Small intestine (tissue), 7 donors: Measurements from ENCODE around the gene SLC8A1. TPM values are rescaled to one million over a fixed set of nuclear protein-coding genes. Genes with fewer than 3 reads are reported as not detected.

Experiments used
- DNase-seq, 2 donors: peaks; one replicate each; pipeline versions ENCODE4 v3.0.0 to v3.0.0-alpha.2; 2013
- FAIRE-seq: peaks from 2 replicates; lab custom pipeline; 2012; peaks lifted over from hg19 to GRCh38; lab: Jason Lieb, UNC
- H3K27ac ChIP-seq, 3 donors: one replicate each; pipeline ENCODE4 v1.5.1; 2013; ENCODE audit warnings: low read length in 2 of 3, mild to moderate bottlenecking in 2 of 3, control low read depth in 1 of 3, inconsistent platforms in 1 of 3, low read depth in 1 of 3, moderate library complexity in 1 of 3
- H3K27me3 ChIP-seq, 3 donors: one replicate each; pipeline ENCODE4 v1.6.1; 2013; ENCODE audit warnings: low read length in 3 of 3, inconsistent platforms in 1 of 3; ENCODE audit not compliant: control insufficient read depth in 3 of 3, insufficient read depth in 3 of 3
- H3K36me3 ChIP-seq, 3 donors: one replicate each; pipeline ENCODE4 v1.6.1; 2013; ENCODE audit warnings: low read length in 3 of 3, inconsistent platforms in 1 of 3, low read depth in 1 of 3, mild to moderate bottlenecking in 1 of 3, moderate library complexity in 1 of 3; ENCODE audit not compliant: control insufficient read depth in 3 of 3, insufficient read depth in 2 of 3
- H3K4me1 ChIP-seq, 3 donors: one replicate each; pipeline ENCODE4 v1.6.1; 2013; ENCODE audit warnings: low read length in 2 of 3, inconsistent platforms in 1 of 3, low read depth in 1 of 3, mild to moderate bottlenecking in 1 of 3, moderate library complexity in 1 of 3; ENCODE audit not compliant: control insufficient read depth in 3 of 3, insufficient read depth in 2 of 3
- H3K4me3 ChIP-seq, 3 donors: one replicate each; pipeline ENCODE4 v1.5.1; 2013; ENCODE audit warnings: low read length in 3 of 3, control low read depth in 1 of 3, inconsistent platforms in 1 of 3, low read depth in 1 of 3, mild to moderate bottlenecking in 1 of 3, moderate library complexity in 1 of 3
- H3K9me3 ChIP-seq, 2 donors: one replicate each; pipeline ENCODE4 v1.6.1; 2013; ENCODE audit warnings: low read depth in 1 of 2, low read length in 1 of 2; ENCODE audit not compliant: control insufficient read depth in 2 of 2, insufficient read depth in 1 of 2
- WGBS, 3 donors: extraction: QIAGEN DNeasy Blood & Tissue Kit; methylation state at CpG; one replicate each; pipeline ENCODE4 v1.1.7; 2013; 5-methylcytosine and 5-hydroxymethylcytosine counted together
- polyA plus RNA-seq, 4 donors: library from polyadenylated mRNA; stranded (reverse) in 3 of 4; unstranded in 1 of 4; fragments of 200-250 nt in 3 of 4; fragments of 120-200 nt in 1 of 4; gene quantifications; one replicate each; pipeline versions ENCODE4 v1.2.1 to v1.2.3, GENCODE V29; 2013
- donor health status: healthy with polysubstance abuse.
- donor health status: control.
- donor health status: control.
- donor health status: Bipolar disorder and iron deficiency.
- donor health status: healthy.

The SLC8A1 gene
- polyA plus RNA-seq, 4 donors, result 0.22 to 5.6 (median 1.9) TPM

- DNase-seq, result no peak
- no peak for FAIRE-seq
- Histone ChIP-seq H3K9me3 (no peaks in the 10 kb centered on the region), H3K27ac (peak overlapping the region in 2 of 3 donors; percentile 32 to 45), H3K4me3 (no peak overlapping the region), H3K36me3 (no peaks in the 10 kb centered on the region), H3K4me1 (peaks cover 4 to 15% (median 4%) of the 10 kb centered on the region in 3 donors), H3K27me3 (no peaks in the 10 kb centered on the region)
- WGBS, 3 donors, result 36 to 53% (median 50%) methylated on average over 7 of the region's 7 CpGs
Observed at GRCh38 chr2:40282428-40282827, 169.5 kb downstream of the SLC8A1 start.

DNA sequence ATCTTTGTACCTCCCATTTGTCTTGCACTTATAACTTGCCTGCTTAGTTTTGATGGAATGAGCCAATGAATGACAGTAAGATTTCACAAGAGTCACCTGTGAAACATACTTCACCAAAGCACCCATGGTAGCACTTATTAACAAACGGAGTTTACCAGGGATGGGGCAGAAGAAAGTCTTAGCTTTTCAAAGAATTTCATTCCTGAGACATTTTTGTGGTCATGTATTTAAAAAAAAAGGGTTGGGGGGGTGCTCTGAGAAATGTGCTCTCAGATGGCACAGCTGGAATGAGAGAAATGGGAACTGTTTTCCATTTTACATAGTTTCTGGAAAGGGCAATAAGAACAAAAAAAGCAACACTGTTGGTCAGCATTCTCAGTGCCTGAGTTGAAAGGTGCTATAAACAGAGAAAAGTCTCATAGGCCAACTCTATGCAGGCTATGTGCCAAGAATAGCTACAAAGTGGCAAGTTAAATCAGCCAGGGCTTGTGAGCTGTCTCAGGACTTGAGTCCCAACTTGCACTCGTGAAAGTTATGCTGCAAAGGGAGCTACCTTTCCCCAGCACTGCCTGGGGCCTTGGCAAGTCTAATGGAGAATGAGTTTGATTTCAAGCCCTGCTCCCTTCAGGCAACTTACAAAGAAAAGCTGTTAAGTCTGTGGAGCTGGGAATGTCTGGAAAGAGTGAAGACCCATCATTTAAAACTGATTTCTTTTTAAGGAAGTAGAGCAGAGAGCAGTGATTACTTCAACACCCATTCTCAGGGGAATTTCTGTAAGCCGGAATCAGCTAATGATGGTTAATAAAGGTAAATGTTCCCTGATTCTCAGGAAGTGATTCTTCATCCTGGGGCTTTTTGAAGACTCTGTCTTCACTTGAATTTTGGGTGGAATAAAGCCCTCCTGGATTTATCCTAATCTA lies 170.6 kb downstream of the SLC8A1 start:
- DNase-seq, result peak; percentile 25 to 42
- FAIRE-seq, result no peak
- no peak overlapping the region for H3K4me3 ChIP-seq
- H3K27ac ChIP-seq, result peak overlapping the region; percentile 16 to 46 (median 33)
- no peaks in the 10 kb centered on the region for H3K9me3 ChIP-seq
- H3K4me1 ChIP-seq, result peaks cover 4 to 15% (median 4%) of the 10 kb centered on the region in 3 donors
- no peaks in the 10 kb centered on the region for H3K36me3 ChIP-seq
- no peaks in the 10 kb centered on the region for H3K27me3 ChIP-seq
- 34 to 49% (median 38%) methylated on average over 3 of the region's 3 CpGs for WGBS, 3 donors

- no peaks in the 10 kb centered on the region for H3K9me3 ChIP-seq
- no peaks in the 10 kb centered on the region for H3K27me3 ChIP-seq
- WGBS, 3 donors, result 80 to 91% (median 88%) methylated on average over 2 of the region's 2 CpGs
- no peaks in the 10 kb centered on the region for H3K36me3 ChIP-seq
- FAIRE-seq (no peak), DNase-seq (no peak)
- peaks cover 4 to 22% (median 4%) of the 10 kb centered on the region in 3 donors for H3K4me1 ChIP-seq
- H3K27ac ChIP-seq, result no peak overlapping the region
- no peak overlapping the region for H3K4me3 ChIP-seq
Observed at GRCh38 chr2:40279482-40279881, 172.4 kb downstream of the SLC8A1 start.

DNA sequence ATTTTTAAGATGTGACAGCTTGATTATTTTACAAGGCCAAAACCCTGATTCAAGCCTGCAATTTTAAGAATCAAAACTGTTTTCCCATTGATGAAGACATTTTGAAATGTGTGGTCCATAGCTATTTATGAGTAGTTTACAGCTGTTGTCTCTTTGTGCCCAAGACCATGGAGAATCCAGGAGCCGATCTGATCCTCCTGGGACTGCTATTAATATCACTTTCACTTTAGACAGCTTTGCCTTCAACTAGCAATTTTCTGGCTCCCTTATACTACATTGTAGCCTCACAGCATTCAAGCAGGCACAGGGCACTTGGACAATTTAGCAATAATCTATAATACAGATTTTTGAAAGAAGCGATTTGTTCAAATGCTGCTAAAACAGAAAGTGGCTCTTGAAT lies 172.9 kb downstream of the SLC8A1 start:
- WGBS, 3 donors, result 47 to 49% (median 49%) methylated on average over 2 of the region's 2 CpGs
- Histone ChIP-seq H3K4me1 (peaks cover 4 to 25% (median 4%) of the 10 kb centered on the region in 3 donors), H3K27me3 (no peaks in the 10 kb centered on the region), H3K36me3 (no peaks in the 10 kb centered on the region), H3K4me3 (no peak overlapping the region), H3K9me3 (no peaks in the 10 kb centered on the region), H3K27ac (no peak overlapping the region)
- no peak for FAIRE-seq
- peak in 1 of 2 donors; percentile 19 for DNase-seq

- no peaks in the 10 kb centered on the region for H3K9me3 ChIP-seq
- no peak for DNase-seq
- H3K27ac ChIP-seq, result no peak overlapping the region
- no peaks in the 10 kb centered on the region for H3K27me3 ChIP-seq
- H3K36me3 ChIP-seq, result no peaks in the 10 kb centered on the region
- 83 to 100% (median 87%) methylated on average over 1 of the region's 1 CpG for WGBS, 3 donors
- FAIRE-seq, result no peak
- peaks cover under 1 to 39% (median 1%) of the 10 kb centered on the region in 3 donors for H3K4me1 ChIP-seq
- no peak overlapping the region for H3K4me3 ChIP-seq
Observed at GRCh38 chr2:40276076-40276475, 175.8 kb downstream of the SLC8A1 start.

GRCh38 chr2:40274270-40274669 lies 177.6 kb downstream of the SLC8A1 start:
- no peak overlapping the region for H3K27ac ChIP-seq
- FAIRE-seq (no peak), DNase-seq (no peak)
- peaks cover 0 to 45% (median 0%) of the 10 kb centered on the region in 3 donors for H3K4me1 ChIP-seq
- H3K36me3 ChIP-seq, result no peaks in the 10 kb centered on the region
- WGBS, 3 donors, result 75 to 91% (median 83%) methylated on average over 4 of the region's 4 CpGs
- no peaks in the 10 kb centered on the region for H3K9me3 ChIP-seq
- H3K4me3 ChIP-seq, result no peak overlapping the region
- H3K27me3 ChIP-seq, result no peaks in the 10 kb centered on the region

GRCh38 chr2:40273734-40274182 lies 178.1 kb downstream of the SLC8A1 start:
- Histone ChIP-seq H3K36me3 (no peaks in the 10 kb centered on the region), H3K4me3 (no peak overlapping the region), H3K27me3 (no peaks in the 10 kb centered on the region), H3K27ac (peak overlapping the region in 1 of 3 donors; percentile 39), H3K4me1 (peaks cover 0 to 49% (median 0%) of the 10 kb centered on the region in 3 donors), H3K9me3 (no peaks in the 10 kb centered on the region)
- DNase-seq (no peak), FAIRE-seq (no peak)
- WGBS, 3 donors, result 58 to 73% (median 71%) methylated on average over 6 of the region's 6 CpGs

DNA sequence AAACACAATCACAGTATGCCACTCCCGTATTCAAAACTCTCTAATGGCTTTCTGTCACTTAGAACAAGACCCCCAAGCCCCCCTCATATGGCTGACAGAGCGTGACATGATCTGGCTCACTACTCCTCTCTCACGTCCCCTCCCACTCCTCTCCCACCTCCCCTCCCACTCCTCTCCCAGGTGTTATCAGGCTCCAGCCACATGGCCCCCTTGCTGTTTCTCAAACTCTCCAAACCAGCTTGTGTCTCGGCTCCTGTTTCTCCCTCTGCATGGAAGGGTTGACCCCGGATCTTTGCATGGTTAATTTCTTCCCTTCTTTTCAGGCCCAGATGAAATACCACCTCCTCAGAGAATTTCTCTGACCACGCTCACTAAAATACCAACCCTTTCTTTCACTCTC lies 180.8 kb downstream of the SLC8A1 start:
- no peak for DNase-seq
- Histone ChIP-seq H3K36me3 (no peaks in the 10 kb centered on the region), H3K4me3 (no peak overlapping the region), H3K9me3 (no peaks in the 10 kb centered on the region), H3K27ac (peak overlapping the region in 1 of 3 donors; percentile 61), H3K4me1 (peaks cover 0 to 73% (median 0%) of the 10 kb centered on the region in 3 donors), H3K27me3 (no peaks in the 10 kb centered on the region)
- FAIRE-seq, result no peak
- WGBS, 3 donors, result 82 to 88% (median 84%) methylated on average over 6 of the region's 6 CpGs
